Fibroblast of lung (primary cell): Measurements from ENCODE around the gene CLIC1. TPM values are rescaled to one million over a fixed set of nuclear protein-coding genes. Genes with fewer than 3 reads are reported as not detected.

Experiments
- DNase-seq, 2 donors: peaks; one replicate each; pipeline versions ENCODE4 v3.0.0 to v3.0.0-alpha.2; 2010; ENCODE audit warnings: low read depth in 2 of 2
- H2AFZ ChIP-seq: 2 replicates; pipeline ENCODE4 v1.5.1; 2012; ENCODE audit warnings: low read length, control low read depth, inconsistent platforms
- H3K27ac ChIP-seq: 2 replicates; pipeline ENCODE4 v1.5.1; 2011; ENCODE audit warnings: low read length, control low read depth; ENCODE audit not compliant: insufficient read depth
- H3K27me3 ChIP-seq: 2 replicates; pipeline ENCODE4 v1.5.1; 2011; ENCODE audit warnings: mild to moderate bottlenecking, low read length; ENCODE audit not compliant: control insufficient read depth, insufficient read depth
- H3K36me3 ChIP-seq: 2 replicates; pipeline ENCODE4 v1.5.1; 2011; ENCODE audit warnings: low read length; ENCODE audit not compliant: control insufficient read depth, insufficient read depth
- H3K4me1 ChIP-seq: 2 replicates; pipeline ENCODE4 v1.5.1; 2011; ENCODE audit warnings: low read length; ENCODE audit not compliant: control insufficient read depth, insufficient read depth; ENCODE audit errors: extremely low read depth
- H3K4me2 ChIP-seq: 2 replicates; pipeline ENCODE4 v1.5.1; 2011; ENCODE audit warnings: low read length, control low read depth; ENCODE audit not compliant: insufficient read depth; ENCODE audit errors: extremely low read depth
- H3K4me3 ChIP-seq, 4 experiments: fragments of 200-600 bp in 1 of 4; sonication (generic) in 1 of 4; replicated peaks in 1 of 4; 2 replicates each; pipeline ENCODE4 v1.5.1; 2011 to 2016; ENCODE audit warnings: low read length in 4 of 4, low read depth in 3 of 4, mild to moderate bottlenecking in 3 of 4, control low read depth in 2 of 4, inconsistent platforms in 1 of 4, mixed read lengths in 1 of 4; ENCODE audit not compliant: insufficient read depth in 1 of 4; ENCODE audit errors: control extremely low read depth in 1 of 4
- H3K79me2 ChIP-seq: 2 replicates; pipeline ENCODE4 v1.5.1; 2012; ENCODE audit warnings: mild to moderate bottlenecking, low read length, inconsistent platforms; ENCODE audit not compliant: control insufficient read depth, insufficient read depth
- H3K9ac ChIP-seq: 2 replicates; pipeline ENCODE4 v1.5.1; 2011; ENCODE audit warnings: mild to moderate bottlenecking, low read length, control low read depth; ENCODE audit not compliant: insufficient read depth
- H3K9me3 ChIP-seq: 2 replicates; pipeline ENCODE4 v1.5.1; 2012; ENCODE audit warnings: low read depth, low read length; ENCODE audit not compliant: control insufficient read depth, insufficient read depth
- H4K20me1 ChIP-seq: 2 replicates; pipeline ENCODE4 v1.5.1; 2011; ENCODE audit warnings: low read length; ENCODE audit not compliant: control insufficient read depth, insufficient read depth; ENCODE audit errors: extremely low read depth
- CTCF ChIP-seq, 2 donors: IDR thresholded peaks in 1 of 2; conservative IDR thresholded peaks in 1 of 2; 1 replicate in 1 of 2; 2 replicates in 1 of 2; pipeline ENCODE4 v1.5.1; 2011 to 2012; ENCODE audit warnings: low read length in 2 of 2, control low read depth in 1 of 2, inconsistent platforms in 1 of 2, low read depth in 1 of 2, mild to moderate bottlenecking in 1 of 2
- EZH2 ChIP-seq: IDR thresholded peaks from 2 replicates; pipeline ENCODE4 v1.5.1; 2012; ENCODE audit warnings: low read length, control low read depth, mild to moderate bottlenecking; ENCODE audit errors: missing control alignments
- polyA plus RNA-seq, 2 donors: library from polyadenylated mRNA; depleted of rRNA in 1 of 2; stranded (reverse) in 1 of 2; unstranded in 1 of 2; fragments of >200 nt; gene quantifications; 2 replicates each; pipeline ENCODE4 v1.2.1, GENCODE V29; 2011 to 2012; ENCODE audit warnings: missing spikeins in 1 of 2
- total RNA-seq: library from RNA; depleted of rRNA; stranded (reverse); fragments of >200 nt; gene quantifications from 2 replicates; pipeline ENCODE4 v1.2.1, GENCODE V29; 2014

Gene CLIC1
- total and polyA plus RNA-seq, 2 donors (not counting 1 experiment from before 2014, with no cell fraction given) = 615 to 639 TPM

- Histone ChIP-seq H3K27me3 (no peaks in the 10 kb centered on the region), H4K20me1 (no peaks in the 10 kb centered on the region), H3K4me3 (no peak overlapping the region), H3K9ac (no peak overlapping the region), H3K4me2 (no peak overlapping the region), H3K9me3 (no peaks in the 10 kb centered on the region), H3K36me3 (peaks cover 31% of the 10 kb centered on the region), H3K27ac (no peak overlapping the region), H2AFZ (no peak overlapping the region), H3K79me2 (no peaks in the 10 kb centered on the region), H3K4me1 (no peaks in the 10 kb centered on the region)
- TF ChIP-seq CTCF (conservative IDR thresholded peaks at IDR 0.05 in 1 of 2, IDR thresholded peaks at IDR 0.05 in 1 of 2; ENCODE audit: low read depth in 1 of 2, low read length in 2 of 2) (no peak), EZH2 (no peak)
- DNase-seq = no peak
Measured at GRCh38 chr6:31691564-31692108, 44.7 kb downstream of the CLIC1 start.

- Histone ChIP-seq H3K4me2 (no peak overlapping the region), H3K9ac (no peak overlapping the region), H3K79me2 (no peaks in the 10 kb centered on the region), H3K27me3 (no peaks in the 10 kb centered on the region), H3K4me3 (no peak overlapping the region), H2AFZ (no peak overlapping the region), H3K4me1 (no peaks in the 10 kb centered on the region), H3K27ac (no peak overlapping the region), H3K9me3 (no peaks in the 10 kb centered on the region), H4K20me1 (no peaks in the 10 kb centered on the region), H3K36me3 (peaks cover 34% of the 10 kb centered on the region)
- no peak for TF ChIP-seq CTCF (conservative IDR thresholded peaks at IDR 0.05 in 1 of 2, IDR thresholded peaks at IDR 0.05 in 1 of 2; ENCODE audit: low read depth in 1 of 2, low read length in 2 of 2)
- TF ChIP-seq EZH2 = no peak
- no peak for DNase-seq
Measured at GRCh38 chr6:31691078-31691463, 45.3 kb downstream of the CLIC1 start.

- no peak overlapping the region for H3K9ac ChIP-seq
- H3K36me3 ChIP-seq = peaks cover 36% of the 10 kb centered on the region
- H3K4me3 ChIP-seq = no peak overlapping the region
- H3K27ac ChIP-seq = no peak overlapping the region
- no peak for TF ChIP-seq CTCF (conservative IDR thresholded peaks at IDR 0.05 in 1 of 2, IDR thresholded peaks at IDR 0.05 in 1 of 2; ENCODE audit: low read depth in 1 of 2, low read length in 2 of 2)
- no peak for TF ChIP-seq EZH2
- H3K27me3 ChIP-seq = no peaks in the 10 kb centered on the region
- H4K20me1 ChIP-seq = no peaks in the 10 kb centered on the region
- H3K4me1 ChIP-seq = no peaks in the 10 kb centered on the region
- no peaks in the 10 kb centered on the region for H3K9me3 ChIP-seq
- H3K4me2 ChIP-seq = no peak overlapping the region
- DNase-seq = no peak
- H2AFZ ChIP-seq = no peak overlapping the region
- no peaks in the 10 kb centered on the region for H3K79me2 ChIP-seq
Measured at GRCh38 chr6:31690231-31691077, 45.9 kb downstream of the CLIC1 start.
